ENCODE measurements around the gene FXYD4.

DNA sequence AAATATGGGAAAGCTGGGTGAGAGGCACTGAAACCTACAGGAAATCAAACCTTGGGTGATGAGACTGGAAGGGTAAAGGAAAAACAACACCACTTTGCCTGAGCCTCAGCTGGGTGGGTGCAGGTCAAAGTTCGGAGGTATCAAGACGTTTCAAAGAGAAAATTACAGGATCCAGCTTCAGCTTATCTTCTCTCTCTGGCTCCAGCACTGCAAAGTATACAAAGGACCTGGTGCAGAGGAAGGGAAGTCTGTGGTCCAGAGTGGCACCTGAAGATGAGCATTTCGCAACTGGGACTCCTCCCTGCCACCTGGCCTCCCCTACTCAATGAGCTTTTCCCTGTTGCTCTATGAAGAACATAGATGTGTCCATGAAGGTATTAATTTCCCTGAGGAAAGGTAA is 6.4 kb upstream of the FXYD4 start:
- TF ChIP-seq EZH2 (IDR thresholded peaks at IDR 0.05; ENCODE audit: insufficient read depth, poor library complexity, severe bottlenecking), result no peak
- TF ChIP-seq EZH2phosphoT487 (IDR thresholded peaks at IDR 0.05; ENCODE audit: insufficient read depth, low read depth), result no peak

All from GM23248 (cell line).